T-helper 9 cell (primary cell): ENCODE results near the gene MYD88.
A peak's percentile ranks its signal among the peaks of the same experiment; 100 is the strongest.

Experiments used
- DNase-seq: peaks from one replicate; pipeline ENCODE4 v3.0.0-alpha.2; 2020

MYD88 gene

DNA sequence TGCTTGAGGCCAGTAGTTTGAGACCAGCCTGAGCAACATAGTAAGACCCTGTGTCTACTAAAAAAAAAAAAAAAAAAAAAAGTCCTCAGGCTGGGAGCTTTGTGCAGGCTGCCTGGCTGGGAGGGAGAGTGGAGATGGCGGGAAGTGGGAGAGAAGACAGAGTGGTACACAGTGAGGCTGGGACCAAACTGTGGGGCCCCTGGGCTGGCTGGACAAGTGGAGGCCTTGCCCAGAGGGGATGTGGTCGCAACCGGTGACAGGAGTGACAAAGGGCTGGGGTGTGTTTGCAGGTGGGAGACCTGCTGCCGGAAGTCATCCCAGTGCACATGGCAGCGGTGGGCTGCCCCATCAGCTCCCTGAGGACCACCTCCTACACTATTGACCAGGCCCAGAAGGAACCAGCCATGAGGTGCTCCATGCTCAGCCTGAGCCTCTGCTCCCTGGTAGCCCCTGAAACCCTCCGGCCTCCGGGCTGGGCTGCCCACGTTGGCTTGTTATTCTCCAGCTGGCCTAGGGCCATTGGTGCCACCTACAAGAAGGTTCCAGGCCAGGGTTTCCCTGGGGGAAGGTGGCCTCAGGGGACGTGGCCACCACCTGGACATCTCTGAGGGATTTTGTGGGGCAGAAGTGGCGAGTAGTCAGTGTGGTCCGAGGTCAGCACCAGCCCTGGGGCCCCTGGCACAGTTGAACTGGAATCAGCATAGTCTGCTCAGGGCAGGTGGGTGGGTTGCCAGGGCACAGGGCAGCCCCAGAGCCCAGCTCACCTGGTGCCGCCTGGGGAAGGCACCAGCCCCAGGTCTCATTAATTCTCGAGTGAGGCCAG lies 24.2 kb upstream of the MYD88 start:
- DNase-seq: no peak

DNA sequence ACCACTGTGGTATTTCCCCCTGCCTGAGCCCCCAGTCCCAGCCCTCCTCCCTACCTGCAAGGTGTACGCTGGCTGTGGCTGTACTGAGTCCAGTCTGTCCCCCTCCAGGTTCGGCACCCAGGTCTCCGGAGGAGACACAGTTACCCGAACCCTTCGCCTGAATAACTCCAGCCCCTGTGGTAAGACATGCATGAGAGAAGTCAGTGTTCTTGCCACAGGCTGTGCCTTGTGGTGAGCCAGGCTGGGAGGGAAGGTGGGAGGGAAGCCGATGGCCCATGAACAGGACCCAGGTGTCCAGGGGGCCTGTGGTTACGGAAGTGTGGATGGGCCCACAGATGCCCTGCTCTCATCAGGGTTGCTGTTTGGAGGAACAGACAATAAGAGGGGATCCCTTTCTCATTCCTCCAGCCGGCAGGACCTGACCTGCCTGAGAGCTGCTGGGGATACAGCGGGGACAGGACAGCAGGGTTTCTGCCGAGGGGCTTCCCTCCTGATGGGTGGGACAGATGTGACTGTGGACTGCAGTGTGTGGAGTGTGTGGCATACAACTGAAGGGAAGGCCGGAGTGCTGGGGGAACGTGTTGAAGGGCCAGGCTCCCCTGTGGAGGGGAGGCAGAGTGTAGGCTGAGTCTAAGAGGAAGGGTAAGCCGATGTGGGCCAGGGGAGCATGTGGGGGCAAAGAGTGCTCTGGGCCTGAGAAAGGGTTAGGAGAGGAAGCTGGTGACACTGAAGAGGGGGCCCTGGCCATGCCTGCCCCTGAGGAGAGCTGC lies 23.4 kb upstream of the MYD88 start:
- DNase-seq: no peak

DNA sequence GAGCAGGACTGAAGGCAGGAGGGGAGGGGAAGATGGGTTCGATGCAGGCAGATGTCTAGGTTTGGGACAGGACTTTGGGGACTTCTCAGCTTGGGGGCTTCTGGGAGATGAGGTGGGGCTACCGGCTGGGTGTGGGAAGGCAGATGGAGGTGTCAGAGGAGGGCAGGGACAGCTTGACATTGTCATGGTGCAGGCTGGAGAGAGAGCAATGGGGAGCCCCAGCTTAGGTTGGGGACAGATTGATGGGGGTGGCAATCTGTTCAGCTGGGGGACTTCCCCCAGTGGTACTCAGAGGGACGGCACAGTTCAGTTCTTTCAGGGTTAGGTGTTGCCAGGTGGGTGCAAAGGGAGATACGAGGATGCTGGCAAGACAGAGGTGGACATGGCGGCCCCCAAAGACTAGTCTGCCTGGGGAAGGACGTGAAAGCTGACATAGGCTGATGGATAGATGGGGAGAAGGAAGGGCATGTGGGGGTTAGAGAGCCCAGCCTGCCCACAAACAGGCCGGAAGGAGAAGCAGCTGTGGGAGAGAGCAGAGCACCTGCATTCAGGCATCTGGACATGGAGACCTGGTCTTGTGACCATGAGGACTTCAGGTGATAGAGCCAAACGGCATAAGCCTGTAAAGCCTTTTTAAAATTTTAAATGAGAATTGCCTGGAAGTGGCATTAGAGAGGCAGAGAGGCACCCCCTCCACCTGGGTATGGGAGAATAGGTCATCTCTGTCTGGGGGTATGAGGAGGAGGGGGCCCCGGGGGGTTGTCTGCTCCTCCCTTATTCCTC lies 22.6 kb upstream of the MYD88 start:
- no peak for DNase-seq

DNA sequence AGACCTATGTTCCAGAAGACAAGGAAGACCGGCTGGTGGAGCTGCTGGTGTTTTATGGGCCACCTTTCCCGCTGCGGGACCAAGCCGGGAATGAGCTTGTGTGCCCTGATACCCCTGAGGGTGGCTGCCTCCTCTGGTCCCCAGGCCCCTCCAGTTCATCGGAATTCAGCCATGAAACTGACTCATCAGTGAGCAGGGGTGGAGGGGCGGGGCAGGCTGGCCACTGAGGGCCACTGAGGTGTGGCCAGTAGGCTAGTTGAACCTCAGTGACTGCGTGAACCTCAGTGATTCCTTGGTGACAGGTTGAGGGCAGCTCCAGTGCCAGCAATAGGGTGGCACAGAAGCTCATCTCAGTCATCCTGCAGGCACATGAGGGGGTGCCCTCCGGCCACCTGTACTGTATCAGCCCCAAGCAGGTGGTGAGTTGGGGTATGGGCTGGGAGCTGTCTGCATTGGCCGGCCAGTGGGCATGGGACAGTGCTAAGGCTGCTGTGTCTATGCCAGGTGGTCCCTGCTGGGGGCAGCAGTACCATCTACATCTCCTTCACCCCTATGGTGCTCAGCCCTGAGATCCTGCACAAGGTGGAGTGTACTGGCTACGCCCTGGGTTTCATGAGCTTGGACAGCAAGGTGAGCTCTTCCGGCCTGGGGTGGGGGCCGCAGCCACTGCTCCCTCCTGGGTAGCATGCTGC lies 21.8 kb upstream of the MYD88 start:
- no peak for DNase-seq

DNA sequence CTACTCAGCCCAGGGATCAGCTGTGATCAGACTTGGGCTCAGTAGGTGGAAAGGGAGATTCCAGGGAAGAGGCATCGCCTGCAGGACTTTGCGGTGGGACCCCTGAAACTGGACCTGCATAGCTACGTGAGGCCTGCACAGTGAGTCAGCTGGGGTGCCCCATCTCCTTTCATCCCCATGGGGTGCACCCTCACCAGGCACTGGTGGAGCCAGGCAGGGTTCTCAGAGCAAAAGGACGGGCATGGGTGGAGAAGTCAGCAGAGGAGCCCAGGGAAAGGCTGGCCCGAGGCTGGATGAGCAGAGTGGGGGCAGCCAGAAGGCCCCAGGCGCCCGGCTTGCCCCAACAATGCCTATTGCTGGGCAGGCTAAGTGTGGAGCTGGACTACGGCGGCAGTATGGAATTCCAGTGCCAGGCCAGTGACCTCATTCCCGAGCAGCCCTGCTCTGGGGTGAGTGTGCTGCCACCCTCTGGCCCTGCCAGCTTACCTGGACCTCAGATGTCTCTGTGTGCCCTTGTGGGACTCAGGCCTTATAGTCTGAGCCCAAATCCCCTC lies 21.2 kb upstream of the MYD88 start:
- no peak for DNase-seq

DNA sequence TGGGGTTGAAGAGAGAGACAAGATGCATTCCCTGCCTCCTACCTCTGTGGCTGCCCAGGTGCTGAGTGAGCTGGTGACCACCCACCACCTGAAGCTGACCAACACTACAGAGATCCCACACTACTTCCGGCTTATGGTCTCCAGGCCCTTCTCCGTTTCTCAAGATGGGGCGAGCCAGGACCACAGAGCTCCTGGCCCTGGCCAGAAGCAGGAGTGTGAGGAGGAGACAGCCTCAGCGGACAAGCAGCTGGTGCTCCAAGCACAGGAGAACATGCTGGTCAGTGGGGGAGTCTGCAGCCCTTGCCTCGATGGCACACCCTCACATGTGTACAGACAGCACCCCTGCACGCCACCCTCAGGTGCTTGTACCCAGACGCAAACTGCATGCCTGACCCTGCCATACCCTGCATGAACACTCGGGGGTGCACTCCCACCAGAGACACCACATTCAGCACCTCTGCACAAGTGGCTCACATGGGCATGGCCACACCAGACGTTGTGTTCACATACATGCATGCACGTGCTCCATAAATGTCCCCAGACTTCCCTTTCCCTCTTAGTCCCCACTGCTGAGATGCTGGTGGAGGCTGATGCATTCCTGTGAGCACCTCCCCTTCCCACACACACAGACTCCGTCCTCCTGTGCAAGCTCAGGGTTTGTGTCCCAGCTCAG lies 20.6 kb upstream of the MYD88 start:
- DNase-seq: peak; percentile 60

DNA sequence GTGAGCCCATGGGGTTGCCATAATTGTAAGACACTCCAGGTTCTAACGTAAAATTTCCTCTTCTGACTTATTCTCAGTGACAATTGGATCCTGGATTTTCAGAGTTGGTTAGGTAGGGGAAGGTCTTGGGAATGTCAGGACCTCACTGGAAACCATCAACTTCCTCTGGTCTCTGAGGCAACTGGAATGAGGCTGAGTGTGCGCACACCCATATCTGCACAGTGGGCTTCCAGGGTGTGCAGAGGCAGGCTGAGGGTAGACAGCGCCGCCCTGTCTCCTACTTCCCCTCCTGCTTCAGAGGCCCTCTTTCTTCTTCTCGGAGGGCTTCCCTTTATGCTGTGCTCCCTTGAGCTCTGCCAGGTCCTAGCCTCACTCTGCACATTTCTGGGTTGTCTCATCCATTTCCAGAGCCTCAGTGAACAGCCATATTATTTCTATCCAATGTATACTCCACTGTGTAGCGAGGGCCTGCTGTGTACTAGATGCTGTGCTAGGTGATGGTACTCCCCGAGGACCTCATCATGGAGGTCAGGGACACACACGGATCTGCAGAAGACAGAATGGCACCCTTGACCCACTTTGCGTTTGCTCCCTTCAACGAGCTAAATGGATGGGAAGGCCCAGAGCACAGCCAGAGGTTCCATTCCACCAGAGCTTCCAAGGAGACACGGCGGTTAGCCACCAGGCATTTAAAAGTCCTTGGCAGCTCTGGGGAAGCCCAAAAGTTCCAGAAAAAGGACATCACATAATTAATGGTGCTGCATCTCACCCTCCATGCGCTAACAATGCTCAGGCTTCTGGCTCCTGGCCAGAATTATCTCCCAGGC lies 19.8 kb upstream of the MYD88 start:
- DNase-seq: no peak

DNA sequence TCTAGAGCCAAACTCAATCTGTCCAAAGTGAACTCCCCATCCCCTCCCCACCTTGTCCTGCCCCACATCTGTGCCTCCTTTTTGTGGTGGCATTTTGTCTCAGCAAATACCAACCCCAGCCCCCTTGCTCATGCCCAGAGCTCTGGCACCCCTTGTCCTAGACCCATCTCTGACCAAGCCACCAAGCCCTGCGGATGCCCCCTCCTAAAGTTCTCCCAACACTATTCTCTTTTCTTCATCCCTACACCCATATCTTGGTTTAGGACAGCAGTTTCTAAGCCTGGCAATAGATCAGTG lies 19.3 kb upstream of the MYD88 start:
- DNase-seq: no peak

DNA sequence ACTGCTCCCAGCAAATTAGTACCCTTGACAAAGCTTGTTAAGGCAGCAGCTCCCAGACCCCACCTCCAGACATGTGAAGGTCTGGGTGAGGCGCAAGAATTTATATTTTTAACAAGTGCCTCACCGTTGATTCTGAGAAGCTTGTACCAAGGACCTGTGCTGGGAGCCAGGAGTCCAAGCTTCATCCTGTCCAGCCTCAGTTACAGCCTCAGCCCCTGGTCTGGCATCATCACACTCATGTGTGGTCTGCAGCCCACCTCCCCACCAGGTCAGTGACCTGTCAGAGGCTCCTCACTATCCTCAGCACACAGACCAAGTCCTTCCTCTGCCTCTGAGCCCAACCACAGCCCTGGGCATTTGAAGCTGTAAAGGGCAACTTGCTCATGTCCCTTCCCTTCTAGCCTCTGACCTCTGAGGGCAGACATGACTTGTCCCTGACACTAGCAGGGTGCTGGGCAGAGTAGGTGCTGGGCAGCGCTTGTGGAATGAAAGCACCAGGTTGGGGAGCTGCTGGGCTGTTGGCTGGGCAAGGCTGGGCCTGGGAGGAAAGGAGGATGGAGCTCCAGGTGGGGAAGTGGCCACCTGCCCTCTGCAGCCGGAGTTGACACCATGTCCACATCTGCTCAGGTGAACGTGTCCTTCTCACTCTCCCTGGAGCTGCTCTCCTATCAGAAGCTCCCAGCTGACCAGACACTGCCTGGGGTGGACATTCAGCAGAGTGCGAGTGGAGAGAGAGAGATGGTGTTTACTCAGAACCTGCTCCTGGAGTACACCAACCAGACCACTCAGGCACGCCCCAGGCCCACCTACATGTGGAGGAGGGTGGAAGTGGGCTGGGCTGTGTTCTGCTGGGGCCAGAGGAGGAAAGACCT lies 18.4 kb upstream of the MYD88 start:
- DNase-seq: no peak

DNA sequence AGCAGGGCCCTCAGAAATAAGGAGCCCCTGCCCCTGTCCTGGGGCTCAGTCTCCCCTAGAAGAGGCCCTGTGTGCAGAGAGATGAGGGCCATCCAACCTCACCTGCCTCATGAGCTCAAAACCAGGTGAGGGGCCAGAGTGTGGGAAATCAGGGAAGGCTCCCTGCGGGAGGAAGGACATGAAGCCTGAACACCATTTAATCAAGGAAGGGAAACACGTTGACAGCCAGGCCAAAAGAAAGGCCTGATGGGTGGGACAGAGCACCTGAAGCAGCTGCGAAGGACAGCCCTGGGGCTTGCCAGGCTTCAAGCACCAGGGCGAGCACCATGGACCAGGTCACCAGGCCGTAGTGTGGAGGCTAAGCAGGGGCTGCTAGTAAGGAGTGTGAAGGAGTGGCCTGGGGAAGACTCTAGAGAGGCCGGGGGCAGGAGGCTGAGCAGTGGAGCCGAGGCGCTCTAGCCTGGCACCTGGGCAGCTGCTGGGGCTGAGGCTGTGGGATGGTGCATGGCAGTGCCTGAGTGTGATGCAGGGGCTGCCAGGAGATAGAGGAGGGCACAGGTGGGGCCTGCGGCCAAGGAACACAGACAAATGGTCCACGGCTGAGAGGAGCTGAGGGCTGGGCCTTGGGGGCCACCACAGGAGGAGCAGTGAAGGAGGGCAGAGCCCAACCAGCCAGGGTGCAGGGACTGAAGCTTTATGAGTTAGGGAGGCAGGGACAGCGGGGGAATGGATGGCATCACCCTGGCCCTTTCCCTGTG lies 17.6 kb upstream of the MYD88 start:
- DNase-seq: no peak

DNA sequence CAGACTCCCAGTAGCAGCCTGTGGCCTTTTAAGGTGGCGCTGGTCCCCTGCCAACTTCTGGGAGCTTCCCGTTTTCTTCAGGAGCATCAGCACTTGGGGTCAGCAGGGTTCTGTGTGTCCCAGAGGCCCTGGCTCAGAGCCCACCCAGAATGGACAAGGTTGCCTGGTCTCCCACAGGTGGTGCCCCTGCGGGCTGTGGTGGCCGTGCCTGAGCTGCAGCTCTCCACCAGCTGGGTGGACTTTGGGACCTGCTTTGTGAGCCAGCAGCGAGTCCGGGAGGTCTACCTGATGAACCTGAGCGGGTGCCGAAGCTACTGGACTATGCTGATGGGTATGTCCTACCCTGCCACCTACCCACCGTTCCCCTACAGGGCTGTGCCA lies 17.0 kb upstream of the MYD88 start:
- no peak for DNase-seq

DNA sequence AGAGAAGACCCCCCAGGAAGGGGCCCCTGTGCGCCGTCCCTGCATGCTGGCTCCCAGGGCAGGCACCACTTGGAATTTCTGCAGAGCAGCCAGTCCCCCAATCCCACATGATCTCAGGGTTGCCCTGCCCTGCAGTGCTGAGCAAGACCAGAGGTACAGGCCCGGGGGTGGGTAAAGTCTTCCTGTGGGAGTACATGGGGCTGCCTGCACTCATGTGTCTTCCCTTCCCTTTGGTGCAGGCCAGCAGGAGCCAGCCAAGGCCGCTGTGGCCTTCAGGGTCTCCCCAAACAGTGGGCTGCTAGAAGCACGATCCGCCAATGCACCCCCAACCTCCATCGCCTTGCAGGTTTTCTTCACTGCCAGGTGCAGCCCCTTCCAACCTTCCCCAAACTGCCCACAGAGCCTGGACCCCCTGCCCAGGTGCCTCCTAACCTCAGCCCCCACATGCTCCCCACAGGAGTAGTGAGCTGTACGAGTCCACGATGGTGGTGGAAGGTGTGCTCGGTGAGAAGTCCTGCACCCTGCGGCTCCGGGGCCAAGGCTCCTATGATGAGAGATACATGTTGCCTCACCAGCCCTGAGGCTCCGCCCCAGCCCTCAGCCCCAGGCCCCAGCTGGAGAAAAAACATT lies 16.5 kb upstream of the MYD88 start:
- no peak for DNase-seq

DNA sequence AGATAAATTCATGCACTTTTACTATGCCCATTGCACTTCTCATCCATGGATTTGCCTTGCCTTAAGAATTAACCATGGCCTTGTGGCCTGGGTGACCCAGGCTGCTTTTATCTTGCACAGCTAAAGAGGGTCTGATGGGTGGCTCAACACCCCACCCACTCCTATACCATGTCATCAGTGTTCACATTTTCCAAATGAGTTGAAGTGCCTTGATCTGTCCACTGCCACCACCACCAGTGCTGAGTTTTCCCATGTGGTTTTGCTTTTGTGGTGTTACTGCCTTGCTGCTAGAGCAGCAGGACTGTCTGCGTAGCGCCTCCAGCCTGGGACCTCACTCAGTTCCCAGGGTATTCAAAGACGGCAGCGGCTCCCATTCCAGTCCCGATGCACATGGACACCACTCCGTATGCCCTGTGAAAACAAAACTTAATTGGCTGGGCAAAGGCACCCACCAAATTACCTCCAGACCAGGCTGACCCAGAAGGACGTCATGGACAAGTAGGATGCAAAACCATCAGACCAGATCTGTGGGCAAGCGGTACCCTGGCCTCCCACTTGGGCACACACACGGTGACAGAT lies 15.7 kb upstream of the MYD88 start:
- DNase-seq: no peak

DNA sequence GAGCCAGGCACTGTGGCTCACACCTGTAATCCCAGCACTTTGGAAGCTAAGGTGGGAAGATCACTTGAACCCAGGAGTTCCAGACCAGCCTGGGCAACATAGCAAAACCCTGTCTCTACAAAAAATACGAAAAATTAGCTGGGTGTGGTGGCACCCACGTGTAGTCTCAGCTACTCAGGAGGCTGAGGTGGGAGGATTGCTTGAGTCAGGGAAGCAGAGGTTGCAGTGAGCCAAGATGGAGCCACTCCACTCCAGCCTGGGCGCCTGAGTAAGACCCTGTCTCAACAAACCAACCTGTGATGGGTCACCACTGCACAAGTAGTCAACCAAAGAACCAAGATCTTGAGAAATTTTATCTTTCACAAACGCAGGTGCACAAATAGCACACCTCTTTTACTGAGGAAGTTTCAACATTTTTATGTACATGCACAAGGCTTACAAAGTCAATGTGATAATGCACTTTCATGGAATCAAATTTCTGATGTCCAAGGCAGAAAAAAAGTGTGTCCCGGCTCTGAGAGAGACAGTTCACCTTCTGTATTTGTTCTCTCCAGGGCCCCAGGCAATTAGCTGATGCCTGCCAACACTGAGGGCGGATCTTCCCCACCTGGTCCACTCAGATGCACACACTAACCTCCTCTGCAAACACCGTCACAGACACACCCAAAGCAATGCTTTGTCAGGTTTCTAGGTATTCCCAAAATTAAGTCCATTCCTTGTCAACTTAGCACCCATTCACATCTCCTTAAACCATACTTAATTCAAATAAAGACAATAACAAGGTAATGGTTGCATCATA lies 13.9 kb upstream of the MYD88 start:
- no peak for DNase-seq

DNA sequence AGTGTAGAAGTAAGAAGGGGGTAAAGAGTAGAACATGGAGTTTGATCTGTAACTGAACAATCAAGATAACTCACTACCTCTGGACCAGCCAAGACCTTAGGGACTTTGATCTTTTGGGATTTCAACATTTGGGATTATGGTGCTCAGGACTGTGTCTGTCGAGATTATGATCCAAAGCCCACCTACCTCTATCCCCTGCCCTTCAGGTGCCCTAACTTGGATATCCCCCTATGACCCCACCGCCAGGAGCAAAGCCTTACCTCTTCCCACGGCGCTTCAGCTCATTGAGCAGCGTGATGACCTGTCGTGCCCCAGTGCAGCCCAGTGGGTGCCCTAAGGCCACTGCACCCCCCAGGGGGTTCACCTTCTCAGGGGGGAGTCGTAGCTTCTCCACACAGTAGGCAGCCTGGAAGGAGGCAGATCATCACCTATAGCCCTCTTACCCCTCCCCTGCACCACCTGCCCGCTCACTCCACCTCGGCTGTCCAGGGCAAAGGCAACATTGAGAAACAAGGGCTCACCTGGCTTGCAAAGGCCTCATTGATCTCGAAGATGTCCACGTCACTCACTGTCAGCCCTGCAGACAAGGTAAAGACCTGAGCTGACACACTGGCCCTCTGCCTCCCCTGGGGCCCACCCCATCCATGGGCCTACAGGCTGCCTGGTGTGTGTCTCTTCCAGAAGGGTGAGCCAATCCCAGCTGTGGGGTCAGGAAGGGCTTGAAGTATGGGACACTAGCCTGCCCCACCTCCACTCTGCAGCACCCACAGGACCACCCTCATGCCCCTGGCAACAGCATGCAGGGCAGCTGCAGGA lies 12.9 kb upstream of the MYD88 start:
- no peak for DNase-seq

DNA sequence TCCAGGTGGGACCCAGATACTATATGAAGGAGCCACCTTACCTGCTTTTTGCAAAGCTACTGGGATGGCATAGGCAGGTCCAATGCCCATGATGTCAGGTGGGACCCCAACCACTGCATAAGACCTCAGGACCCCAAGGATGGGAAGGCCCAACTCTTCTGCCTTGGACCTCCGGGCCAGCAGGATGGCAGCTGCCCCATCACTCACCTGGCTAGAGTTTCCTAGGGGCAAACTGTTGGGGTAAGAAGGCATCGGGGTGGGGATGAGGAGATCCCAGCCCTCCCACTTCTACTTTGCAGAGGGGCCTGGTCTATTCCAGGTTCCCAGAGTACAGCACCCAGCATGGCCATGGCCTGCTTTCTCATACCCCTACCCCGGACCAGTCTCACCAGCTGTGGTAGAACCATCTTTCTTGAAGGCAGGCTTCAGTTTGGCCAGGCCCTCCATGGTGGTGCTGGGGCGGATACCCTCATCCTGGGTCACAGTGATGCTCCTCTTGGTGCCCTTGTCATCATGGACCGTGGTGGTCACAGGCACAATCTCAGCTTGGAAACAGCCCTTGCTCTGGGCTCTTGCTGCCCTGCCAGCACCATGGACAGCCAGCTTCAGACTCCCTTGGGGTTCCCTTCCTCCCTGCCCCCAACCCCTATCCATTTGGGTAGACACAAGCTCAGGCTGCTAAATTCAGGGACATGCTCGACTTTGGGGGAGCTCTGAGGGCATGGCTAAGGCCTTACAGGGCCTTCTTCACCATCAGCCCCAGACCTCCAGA lies 12.2 kb upstream of the MYD88 start:
- DNase-seq: no peak
